ENCODE measurements around the gene ZAP70. TPM values are rescaled to one million over a fixed set of nuclear protein-coding genes. Genes with fewer than 3 reads are reported as not detected.

The ZAP70 gene
- total RNA-seq, 4 donors from 2014 or later = 0.46 to 2.2 (median 1.5) TPM

GRCh38 chr2:97698530-97698929, 14.8 kb upstream of the ZAP70 start:
- H3K4me3 ChIP-seq = no peak overlapping the region
- H3K9me3 ChIP-seq = no peaks in the 10 kb centered on the region
- no peak overlapping the region for H3K27ac ChIP-seq
- 61 to 79% methylated on average over 2 to 3 of the region's 4 CpGs for WGBS, 2 donors (ENCODE audit: low coverage in 1 of 2)
- TF ChIP-seq POLR2AphosphoS5 (IDR thresholded peaks at IDR 0.05) (no peak), CTCF (IDR thresholded peaks at IDR 0.05) (no peak), POLR2A (IDR thresholded peaks at IDR 0.05) (no peak), EP300 (IDR thresholded peaks at IDR 0.05) (no peak)
- no peaks in the 10 kb centered on the region for H3K36me3 ChIP-seq
- no peak for ATAC-seq
- peaks cover 0 to 4% (median 0%) of the 10 kb centered on the region in 3 donors for H3K4me1 ChIP-seq
- no peaks in the 10 kb centered on the region for H3K27me3 ChIP-seq

GRCh38 chr2:97699765-97700444, 13.5 kb upstream of the ZAP70 start:
- Histone ChIP-seq H3K4me3 (no peak overlapping the region), H3K4me1 (peaks cover 0 to 4% (median 0%) of the 10 kb centered on the region in 3 donors), H3K27ac (no peak overlapping the region), H3K9me3 (no peaks in the 10 kb centered on the region), H3K36me3 (no peaks in the 10 kb centered on the region), H3K27me3 (no peaks in the 10 kb centered on the region)
- TF ChIP-seq CTCF (IDR thresholded peaks at IDR 0.05) = peak in 3 of 4 experiments; percentile 36 to 58 (median 57)
- no peak for TF ChIP-seq POLR2AphosphoS5 (IDR thresholded peaks at IDR 0.05)
- TF ChIP-seq POLR2A (IDR thresholded peaks at IDR 0.05) = no peak
- ATAC-seq = peak; percentile 35
- 50 to 69% methylated on average over 8 to 11 of the region's 11 CpGs for WGBS, 2 donors (ENCODE audit: low coverage in 1 of 2)

- no peaks in the 10 kb centered on the region for H3K36me3 ChIP-seq
- TF ChIP-seq POLR2AphosphoS5 (IDR thresholded peaks at IDR 0.05) = no peak
- H3K4me1 ChIP-seq = peaks cover 0 to 4% (median 0%) of the 10 kb centered on the region in 3 donors
- no peaks in the 10 kb centered on the region for H3K27me3 ChIP-seq
- no peak for ATAC-seq
- WGBS, 2 donors (ENCODE audit: low coverage in 1 of 2) = no CpG with 5 or more reads among the region's 13 CpGs
- no peaks in the 10 kb centered on the region for H3K9me3 ChIP-seq
- no peak overlapping the region for H3K27ac ChIP-seq
- no peak overlapping the region for H3K4me3 ChIP-seq
Measured at GRCh38 chr2:97701186-97701585, 12.2 kb upstream of the ZAP70 start.

- H3K27me3 ChIP-seq = no peaks in the 10 kb centered on the region
- H3K4me3 ChIP-seq = no peak overlapping the region
- H3K9me3 ChIP-seq = no peaks in the 10 kb centered on the region
- ATAC-seq = no peak
- H3K27ac ChIP-seq = no peak overlapping the region
- TF ChIP-seq POLR2AphosphoS5 (IDR thresholded peaks at IDR 0.05) (no peak), POLR2A (IDR thresholded peaks at IDR 0.05) (no peak), EP300 (IDR thresholded peaks at IDR 0.05) (no peak), CTCF (IDR thresholded peaks at IDR 0.05) (no peak)
- H3K36me3 ChIP-seq = no peaks in the 10 kb centered on the region
- WGBS, 2 donors (ENCODE audit: low coverage in 1 of 2) = 80 to 100% methylated on average over 3 to 5 of the region's 6 CpGs
- peaks cover 0 to 2% (median 0%) of the 10 kb centered on the region in 3 donors for H3K4me1 ChIP-seq
Measured at GRCh38 chr2:97701851-97702465, 11.4 kb upstream of the ZAP70 start.

- Histone ChIP-seq H3K9me3 (no peaks in the 10 kb centered on the region), H3K4me1 (no peaks in the 10 kb centered on the region), H3K27me3 (peaks cover 9% of the 10 kb centered on the region), H3K36me3 (no peaks in the 10 kb centered on the region), H3K4me3 (no peak overlapping the region), H3K27ac (no peak overlapping the region)
- WGBS, 2 donors (ENCODE audit: low coverage in 1 of 2) = 90 to 94% methylated on average over 12 to 15 of the region's 19 CpGs
- TF ChIP-seq POLR2AphosphoS5 (IDR thresholded peaks at IDR 0.05) (no peak), POLR2A (IDR thresholded peaks at IDR 0.05) (no peak), EP300 (IDR thresholded peaks at IDR 0.05) (no peak), CTCF (IDR thresholded peaks at IDR 0.05) (no peak)
- no peak for ATAC-seq
Measured at GRCh38 chr2:97702731-97703470, 10.5 kb upstream of the ZAP70 start.

All from gastroesophageal sphincter (tissue), 4 donors.